HUDEP-2 (cell line): Measurements from ENCODE around the gene AFF1.

Experiments
- DNase-seq, 76 experiments: peaks; one replicate each; lab custom pipeline; 2025; ENCODE audit not compliant: unreplicated experiment in 76 of 76; lab: John Stamatoyannopoulos, UW

AFF1 gene

DNA sequence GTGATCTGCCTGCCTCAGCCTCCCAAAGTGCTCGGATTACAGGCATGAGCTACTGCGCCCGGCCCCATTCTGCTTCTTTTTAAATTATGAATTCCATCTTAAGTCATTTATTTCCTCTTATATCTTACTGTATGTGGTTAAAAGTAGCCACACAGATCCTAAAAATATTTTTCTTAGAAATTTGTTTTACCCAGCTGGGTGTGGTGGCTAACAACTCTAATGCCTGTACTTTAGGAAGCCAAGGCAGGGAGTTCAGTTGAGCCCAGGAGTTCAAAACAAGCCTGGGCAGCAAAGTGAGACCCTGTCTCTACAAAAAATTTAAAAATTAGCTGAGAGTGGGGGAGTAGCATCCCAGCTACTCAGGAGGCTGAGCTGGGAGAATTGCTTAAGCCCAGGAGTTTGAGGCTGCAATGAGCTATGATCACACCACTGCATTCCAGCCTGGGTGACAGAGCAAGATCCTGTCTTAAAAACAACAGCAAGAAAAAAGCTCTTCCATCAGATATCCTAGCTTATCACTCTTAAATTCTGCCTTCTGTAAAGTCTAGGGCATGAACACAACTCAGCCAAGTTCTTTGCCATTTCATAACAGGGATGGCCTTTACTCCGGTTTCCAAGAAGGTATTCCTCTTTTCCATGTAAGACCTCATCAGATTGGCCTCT, 15.1 kb upstream of the AFF1 start:
- DNase-seq = peak in 10 of 76 experiments; percentile 5 to 42 (median 25)

DNA sequence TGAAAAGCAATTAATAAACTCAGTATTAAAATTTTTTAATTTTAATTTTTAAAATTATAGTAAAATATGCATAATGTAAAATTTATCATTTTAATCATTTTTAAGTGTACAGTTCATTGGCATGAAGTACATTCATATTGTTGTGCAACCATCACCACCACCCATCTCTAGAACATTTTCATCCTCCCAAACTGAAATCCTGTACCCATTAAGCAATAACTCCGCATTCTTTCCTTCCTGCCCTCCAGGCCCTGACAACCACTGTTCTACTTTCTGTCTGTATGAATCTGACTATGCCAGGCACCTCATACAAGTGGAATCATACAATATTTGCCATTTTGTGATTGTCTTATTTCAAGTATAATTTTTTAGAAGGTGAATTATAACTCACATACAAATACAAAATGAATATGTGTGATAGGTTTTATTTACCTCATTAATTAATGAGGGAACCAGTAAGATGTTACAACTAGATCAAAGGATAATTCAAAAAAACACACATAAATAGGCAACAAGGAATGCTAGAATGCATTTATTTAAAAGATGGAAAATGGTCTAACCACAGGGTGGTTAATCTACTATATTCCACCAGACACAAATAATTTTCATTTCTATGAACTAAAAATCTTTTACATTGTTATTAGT, 13.1 kb upstream of the AFF1 start:
- no peak for DNase-seq

DNA sequence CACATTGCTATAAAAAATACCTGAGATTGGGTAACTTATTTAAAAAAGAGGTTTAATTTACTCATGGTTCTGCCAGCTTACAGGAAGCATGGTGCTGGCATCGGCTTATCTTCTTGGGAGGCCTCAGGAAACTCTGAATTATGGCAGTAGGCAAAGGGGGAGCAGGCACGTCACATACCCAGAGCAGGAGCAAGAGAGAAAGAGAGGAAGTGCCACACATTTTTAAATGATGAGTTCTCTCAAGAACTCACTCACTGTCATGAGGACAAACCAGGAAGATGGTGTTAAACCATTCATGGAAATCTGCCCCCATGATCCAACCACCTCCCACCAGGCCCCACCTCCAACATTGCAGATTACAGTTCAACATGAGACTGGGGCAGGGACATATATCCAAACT, 10.0 kb upstream of the AFF1 start:
- no peak for DNase-seq

DNA sequence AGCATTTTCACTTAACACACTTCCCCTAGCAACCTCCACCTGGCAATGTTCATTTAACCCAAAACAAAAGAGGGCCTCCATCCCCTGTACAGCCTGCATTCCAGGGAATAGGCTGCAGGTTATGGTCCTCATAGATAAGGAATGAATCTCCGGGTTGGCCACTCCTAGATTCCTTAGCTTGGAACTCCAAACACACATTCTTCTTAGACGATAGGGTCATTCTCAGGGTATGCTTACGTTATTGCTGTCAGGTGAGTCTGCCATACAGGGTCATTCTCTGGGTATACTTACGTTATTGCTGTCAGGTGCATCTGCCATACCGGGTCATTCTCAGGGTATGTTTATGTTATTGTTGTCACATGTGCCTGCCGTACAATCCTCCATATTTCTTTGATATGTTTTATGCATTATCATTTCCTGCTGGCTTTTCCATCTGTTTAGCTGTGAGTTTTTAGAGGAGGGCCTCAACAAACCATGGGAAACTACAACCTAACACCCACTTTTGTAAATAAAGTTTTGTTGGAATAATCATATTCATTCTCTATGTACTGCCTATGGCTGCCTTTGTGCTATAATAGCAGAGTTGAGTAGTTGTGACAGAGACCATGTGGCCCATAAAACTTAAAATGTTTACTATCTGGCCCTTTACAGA, 8.2 kb upstream of the AFF1 start:
- DNase-seq = no peak

DNA sequence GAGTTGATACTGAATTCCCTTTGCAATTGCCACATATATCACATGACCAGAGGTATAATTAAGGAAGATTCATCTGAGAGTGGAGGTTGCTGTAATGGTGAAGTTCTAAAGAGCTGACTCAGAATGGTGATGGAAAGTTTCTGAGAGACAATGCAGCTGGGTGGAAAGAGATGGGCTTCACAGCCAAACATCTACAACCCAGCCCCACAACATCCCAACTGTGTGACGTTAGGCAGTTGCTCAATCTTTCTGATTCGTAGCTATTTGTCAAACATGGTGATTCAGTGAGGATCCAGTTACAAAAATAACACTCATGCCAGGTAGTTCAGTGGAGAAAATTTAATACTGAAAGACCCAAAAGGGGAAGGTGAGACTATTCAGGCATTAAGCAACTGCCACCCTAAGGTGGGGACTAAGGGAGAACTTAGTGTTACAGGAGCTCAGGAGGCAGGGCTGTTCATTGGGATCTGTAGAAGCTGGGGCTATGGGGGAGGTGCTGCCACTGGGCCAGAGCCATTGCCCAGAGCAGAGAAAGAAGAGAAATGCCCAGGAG, 6.9 kb upstream of the AFF1 start:
- DNase-seq = no peak

DNA sequence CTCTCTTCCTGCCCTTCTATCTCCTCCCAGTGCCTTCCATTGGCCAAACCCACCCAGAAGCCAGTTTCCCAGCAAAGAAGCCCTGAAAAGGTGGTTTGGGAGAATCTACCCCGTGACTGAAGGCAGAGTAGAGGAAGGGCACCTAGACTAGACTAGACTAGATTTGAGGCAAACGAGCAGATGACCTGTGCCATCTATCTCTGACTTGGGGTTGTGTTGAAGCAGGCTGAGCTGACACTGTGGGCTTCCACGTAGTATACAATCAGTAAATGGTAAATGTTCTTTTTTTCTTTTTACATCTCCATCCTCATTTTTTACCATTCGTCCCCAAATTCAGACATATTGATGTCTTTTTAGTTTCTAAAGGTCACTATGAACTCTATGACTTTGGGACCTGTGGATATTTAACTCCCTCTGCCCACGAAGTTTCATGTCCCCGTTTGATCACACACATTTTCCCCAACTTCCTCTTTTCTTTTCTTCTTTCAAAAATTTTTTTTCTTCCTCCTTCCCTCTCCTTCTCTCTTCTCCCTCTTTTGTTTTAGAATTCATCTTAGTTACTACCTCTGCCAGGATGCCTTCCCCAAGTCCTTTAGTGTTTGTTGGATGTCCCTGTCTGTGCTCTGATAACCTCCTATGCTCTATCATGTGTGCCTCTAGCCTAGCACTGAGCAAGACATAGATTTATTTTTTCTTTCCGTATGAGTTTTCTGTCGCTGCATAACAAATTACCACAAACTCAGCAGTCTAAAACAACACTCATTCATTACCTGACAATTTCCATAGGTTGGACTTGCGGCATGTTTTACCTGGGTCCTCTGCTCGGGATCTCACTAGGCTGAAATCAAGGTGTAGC, 6.2 kb upstream of the AFF1 start:
- DNase-seq = no peak

DNA sequence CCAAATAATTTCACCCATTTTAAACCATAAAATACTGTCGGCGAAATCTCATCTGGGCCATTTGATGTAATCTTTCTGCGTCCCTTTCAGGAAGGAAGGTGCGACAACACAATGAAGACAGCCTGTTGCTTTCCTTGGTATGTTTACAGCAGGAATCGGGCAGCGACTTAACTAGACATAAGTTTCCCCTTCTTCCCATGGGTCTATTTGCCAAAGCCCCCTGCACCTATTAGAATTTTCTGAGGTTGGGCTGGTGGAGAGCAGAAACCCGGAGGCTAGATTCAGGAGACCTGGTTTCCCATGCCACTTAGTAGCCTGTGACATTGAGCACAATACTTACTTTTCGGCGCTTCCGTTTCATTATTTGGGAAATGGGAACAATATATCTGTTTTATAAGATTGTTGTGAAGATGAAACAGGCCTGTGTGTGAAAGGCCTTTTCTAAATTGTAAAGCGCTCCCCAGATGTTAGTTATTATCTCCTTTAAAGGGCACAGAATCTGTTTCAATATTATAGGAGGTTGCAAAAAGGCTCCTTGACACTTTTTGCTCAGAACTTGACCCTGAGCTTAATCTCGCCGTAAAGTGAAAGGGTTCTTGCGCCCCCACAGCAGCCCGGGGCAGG, 552 bp upstream of the AFF1 start:
- DNase-seq = peak in 2 of 76 experiments; percentile 11 to 14

DNA sequence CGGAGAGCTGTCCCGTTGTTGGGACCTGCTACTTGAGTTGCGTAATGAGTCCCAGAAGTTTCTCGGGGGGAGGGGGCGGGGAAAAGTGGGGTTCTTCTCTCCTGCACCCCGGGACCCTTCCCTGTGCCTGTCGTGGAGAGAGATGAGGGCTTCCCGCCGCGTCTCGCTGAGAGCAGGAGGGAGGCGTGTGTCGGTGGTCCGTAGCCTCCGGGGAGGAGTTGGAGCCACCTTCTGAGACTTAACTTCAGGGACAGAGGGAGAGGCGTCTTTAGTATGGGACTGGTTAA, 698 bp downstream of the AFF1 start:
- peak in 2 of 76 experiments; percentile 33 to 60 for DNase-seq

DNA sequence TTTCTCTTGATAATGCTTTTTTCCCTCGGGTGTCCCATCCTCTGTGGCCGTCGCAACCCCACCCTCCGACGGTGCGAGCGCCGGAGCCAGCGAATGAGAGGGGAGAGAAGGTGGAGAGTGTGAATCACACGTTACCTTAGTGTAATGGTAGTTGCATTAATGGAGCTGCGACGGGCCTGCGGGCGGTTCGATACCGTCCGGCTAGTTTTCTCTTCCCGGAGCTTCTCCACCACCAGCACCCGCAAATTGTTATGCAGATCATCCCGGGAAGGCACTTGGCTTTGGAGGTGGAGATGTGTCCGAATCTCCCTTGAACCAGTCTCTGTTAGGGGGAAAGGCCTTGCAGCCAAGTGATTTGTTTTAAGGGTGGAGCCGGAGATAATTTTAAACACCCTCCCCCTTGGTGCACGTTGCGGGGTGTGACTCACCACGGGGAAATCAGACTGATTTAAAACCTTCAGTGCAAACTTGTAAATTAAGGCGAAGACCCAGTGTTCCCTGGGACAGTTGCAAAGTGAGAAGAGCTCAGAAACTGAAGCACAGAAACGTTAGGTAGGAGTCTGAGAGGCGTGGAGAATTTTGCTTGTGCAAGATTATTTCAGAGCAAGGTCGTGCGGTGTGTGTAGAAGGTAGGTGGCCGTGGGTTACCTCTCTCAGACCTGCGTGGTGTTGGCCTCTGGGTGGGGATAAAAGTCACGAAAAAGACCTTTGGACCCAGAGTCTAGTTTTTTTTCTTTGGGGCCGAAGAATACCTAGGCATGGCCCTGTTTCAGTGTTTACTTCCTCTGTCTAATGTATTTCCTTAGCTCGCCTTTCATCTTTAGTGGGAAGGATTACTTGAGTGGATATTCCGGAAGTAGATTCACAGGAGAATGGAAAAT, 1.3 kb downstream of the AFF1 start:
- DNase-seq = peak in 75 of 76 experiments; percentile 13 to 85 (median 67)

DNA sequence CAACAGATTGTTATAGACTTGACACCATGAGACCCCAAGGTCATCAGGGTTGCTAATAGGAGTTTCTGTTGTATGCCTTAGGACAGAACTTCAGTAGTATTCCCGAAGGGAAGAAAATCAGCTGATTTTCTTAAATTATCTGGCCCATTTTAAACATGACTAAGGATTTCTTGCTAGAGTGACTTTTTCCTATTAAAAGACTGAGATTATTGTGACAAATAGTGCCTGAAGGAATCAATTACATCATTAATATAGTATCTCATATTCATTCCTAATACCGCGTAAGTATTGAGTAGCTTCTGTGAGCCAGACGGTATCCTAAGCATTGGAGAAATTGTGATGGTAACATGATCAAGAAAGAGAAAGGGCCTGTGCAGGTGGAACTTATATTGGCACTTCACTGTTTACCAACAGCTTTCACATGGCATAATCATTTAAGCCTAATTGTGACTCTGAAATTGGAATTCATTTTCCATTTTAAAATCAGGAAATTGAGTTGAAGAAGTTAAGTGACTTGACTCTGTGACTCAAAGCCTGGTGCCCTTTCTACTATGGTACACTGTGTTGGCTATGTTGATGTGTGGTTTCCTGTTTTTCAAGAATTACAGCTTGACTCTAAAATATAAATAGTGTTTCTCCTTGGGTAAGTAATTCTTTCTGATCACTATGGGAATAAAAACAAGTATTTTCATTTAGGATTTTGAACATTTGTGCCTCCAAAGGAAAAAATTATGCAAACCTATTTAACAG, 4.1 kb downstream of the AFF1 start:
- no peak for DNase-seq

DNA sequence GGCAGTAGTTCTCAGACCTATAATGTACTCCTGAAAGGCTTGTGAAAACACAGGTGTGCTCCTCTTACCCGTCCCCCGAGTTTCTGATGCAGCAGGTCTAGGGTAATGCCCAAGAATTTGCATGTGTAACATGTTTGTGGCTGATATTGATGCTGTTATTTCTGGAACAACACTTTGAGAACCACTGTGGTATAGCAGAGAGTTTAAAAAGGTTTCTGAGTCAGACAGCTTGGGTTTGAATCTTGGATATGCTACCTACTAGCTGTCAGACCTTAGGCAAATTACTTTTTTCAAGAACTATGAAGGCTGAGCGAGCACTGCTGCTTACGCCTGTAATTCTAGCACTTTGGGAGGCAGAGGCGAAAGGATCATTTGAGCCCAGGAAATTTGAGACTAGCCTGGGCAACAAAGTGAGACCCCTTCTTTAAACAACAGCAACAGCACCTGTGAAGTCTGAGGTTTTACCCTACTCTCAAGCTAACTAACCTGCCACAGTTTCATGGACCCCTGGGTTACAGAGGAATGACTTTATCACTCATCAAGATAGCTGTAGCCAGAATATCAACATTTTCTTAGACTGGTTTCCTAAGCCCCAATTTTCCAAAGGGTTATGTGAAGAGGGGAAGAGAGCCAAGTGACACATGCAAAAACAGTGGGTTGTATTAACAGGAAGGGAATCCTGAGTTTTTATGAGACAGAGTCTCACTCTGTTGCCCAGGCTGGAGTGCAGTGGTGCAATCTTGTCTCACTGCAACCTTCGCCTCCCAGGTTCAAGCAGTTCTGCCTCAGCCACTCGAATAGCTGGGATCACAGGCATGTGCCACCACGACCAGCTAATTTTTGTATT, 5.1 kb downstream of the AFF1 start:
- DNase-seq = peak in 1 of 76 experiments; percentile 10

DNA sequence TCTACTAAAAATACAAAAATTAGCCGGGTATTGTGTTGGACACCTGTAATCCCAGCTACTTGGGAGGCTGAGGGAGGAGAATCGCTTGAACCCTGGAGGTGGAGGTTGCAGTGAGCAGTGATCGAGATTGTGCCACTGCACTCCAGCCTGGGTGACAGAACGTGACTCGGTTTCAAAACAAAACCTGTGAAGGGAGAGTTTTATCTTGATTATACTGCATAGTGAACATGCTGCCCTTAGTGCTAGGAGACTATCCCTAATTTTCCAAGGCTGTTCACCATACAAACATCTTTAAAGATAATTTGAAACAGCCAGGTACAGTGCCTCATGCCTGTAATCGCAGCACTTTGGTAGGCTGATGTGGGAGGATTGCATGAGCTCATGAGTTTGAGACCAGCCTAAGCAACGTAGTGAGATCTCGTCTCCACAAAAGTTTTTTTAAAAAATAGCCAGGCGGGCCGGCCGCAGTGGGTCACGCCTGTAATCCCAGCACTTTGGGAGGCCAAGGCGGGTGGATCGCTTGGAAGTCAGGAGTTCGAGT, 6.2 kb downstream of the AFF1 start:
- DNase-seq = no peak

DNA sequence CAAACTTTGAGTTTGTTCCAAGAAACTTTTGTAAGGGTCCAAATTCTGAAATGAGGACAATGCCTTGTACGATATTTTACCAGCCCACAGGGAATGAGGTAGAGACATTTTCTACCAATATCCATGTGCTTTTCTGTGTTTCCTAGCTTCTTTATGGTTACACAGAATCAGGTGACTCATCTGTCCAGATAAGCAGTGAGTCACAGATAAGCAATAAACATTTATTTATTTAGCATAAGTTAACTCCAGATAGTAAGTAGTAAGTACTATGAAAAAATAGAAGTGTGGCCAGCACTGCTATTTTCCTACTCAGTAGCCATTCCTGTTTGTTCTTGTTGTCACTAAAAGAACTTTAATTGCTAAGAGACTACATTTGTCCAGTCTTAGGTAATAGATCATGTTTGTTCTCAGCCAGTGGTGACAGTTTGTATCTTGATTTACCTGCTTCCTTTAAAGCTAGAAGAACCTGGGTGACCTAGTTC, 7.4 kb downstream of the AFF1 start:
- peak in 26 of 76 experiments; percentile 1 to 64 (median 38) for DNase-seq

DNA sequence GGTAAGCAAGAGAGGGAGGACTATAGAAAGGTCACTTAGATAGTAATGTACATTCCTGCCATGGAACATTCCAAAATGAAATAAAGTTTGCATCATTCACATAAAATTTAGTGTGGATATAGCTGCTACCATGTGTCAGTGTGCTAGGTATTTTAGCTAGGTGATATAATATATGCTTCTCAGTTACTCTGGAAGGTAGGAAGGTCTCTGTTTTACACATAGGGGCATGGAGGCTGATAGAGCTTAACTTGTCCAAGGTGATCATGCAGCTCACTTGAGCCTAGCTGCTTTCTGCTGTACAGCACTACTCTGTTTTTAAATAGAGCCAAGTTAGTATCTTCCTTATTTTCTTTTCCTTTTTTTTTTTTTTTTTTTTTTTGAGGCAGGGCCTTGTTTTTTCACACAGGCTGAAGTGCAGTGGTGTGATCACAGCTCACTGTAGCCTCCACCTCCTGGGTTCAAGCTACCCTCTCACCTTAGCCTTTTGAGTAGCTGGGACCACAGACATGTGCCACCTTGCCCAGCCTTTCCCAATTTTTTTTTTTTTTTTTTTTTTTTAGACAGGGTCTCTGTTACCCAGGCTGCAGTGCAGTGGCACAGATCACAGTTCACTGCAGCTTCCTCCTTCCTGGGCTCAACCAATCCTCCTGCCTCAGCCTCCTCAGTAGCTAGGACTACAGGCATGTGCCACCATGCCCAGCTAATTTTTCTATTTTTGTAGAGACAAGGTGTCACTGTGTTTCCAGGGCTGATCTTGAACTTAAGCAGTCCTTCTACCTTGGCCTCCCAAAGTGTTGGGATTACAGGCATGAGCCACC, 10.4 kb downstream of the AFF1 start:
- DNase-seq = no peak

DNA sequence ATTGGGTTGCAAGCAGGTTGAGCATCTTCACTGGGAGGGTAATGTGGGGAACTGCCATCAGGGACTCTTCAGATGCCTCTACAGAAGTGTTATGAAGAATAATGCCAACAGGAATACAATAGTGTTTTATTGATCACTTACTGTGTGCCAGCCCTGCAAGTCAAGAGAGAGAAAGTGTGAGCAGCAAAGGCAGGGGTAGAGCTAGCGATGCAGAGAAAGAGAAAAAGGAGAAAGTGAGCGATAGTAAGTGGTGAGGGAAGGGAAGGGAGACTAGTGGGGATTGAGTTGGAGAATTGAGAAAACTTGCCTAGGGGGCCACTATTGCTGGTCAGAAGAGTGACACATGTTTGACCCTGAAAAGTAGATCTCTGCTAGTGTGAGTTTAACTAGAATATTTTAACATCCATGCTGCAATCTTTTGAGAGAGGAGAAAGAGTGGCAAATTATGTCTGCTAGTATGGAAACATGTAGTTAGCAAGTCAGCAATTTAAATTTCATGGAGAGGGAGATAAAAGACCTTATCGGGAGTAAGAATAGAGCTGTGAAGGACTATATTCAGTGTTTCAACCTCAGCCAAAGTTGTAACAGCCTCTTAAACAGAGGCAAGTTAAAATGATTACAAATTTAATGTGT, 12.2 kb downstream of the AFF1 start:
- DNase-seq = no peak

DNA sequence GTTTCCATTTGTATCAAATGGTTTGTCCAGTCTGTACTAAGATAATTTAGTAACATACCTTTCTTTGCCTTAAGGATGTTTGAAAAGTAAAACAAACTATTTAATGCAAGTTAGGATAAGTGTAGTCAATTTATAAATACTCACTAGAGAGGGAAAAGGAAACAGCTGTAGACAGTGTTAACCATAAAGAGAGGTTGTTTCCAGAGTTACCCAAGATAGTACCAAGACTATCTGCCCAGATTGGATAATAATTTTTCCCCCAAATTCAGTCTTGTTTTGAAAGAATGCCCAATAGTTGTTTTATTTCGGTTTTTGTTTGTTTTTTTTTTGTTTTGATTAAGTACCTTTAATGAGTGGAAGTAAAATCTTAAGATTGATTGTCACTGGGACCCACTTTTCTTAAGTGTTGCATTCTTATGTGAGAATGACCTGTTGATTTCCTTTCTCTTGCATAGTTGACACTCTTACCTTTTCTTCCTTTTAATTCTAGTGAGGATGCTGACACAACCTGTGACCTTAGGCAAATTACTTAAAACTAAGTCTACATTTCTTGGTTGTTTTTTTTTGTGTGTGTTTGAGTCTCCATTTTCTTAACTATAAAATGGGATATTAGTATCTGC, 12.8 kb downstream of the AFF1 start:
- no peak for DNase-seq
